Fibroblast of skin of back (primary cell): ENCODE measurements around the gene C22orf23.

Source experiments
- DNase-seq: peaks from one replicate; pipeline ENCODE4 v3.0.0-alpha.2; 2013

The C22orf23 gene

GRCh38 chr22:37896939-37897338 is 56.5 kb downstream of the C22orf23 start:
- DNase-seq: no peak

- DNase-seq: no peak
Measured at GRCh38 chr22:37896181-37896592, 57.2 kb downstream of the C22orf23 start.

GRCh38 chr22:37894939-37895670 is 58.3 kb downstream of the C22orf23 start:
- DNase-seq: no peak

DNA sequence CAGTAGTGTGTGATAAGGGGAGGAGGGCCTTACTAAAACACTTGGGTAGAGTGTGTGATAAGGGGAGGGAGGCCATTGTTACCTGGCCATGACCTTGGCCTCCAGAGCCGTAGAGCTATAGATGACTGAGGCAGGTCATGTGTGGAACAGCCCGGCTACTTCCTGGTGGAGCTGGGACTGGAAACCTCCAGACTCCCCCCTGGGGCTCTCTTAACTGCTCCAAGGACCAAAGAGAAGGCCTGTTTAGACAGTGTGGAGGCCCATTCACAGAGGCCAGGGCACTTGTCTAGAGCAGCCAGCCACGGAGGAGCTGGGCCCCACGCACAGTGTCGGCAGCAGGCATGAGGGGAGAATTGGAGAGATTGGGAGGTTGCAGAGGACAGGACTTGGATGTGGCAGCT is 59.8 kb downstream of the C22orf23 start:
- DNase-seq: no peak
